ENCODE data around the gene OLIG1. TPM values are rescaled to one million over a fixed set of nuclear protein-coding genes. Genes with fewer than 3 reads are reported as not detected.

OLIG1 gene
- total RNA-seq, 2 experiments from 2014 or later: 0.61 TPM; not detected in 1

DNA sequence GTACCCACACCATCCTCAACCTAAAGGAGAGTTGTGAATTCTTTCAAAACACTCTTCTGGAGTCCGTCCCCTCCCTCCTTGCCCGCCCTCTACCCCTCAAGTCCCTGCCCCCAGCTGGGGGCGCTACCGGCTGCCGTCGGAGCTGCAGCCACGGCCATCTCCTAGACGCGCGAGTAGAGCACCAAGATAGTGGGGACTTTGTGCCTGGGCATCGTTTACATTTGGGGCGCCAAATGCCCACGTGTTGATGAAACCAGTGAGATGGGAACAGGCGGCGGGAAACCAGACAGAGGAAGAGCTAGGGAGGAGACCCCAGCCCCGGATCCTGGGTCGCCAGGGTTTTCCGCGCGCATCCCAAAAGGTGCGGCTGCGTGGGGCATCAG lies 44.8 kb upstream of the OLIG1 start:
- POLR2A ChIA-PET: interaction anchor here (0.7 to 0.9 kb wide), 2 partner anchors 8 to 113 kb away, joined by 3 read pairs; no protein-coding TSS in a partner anchor
- H3K27me3 Mint-ChIP-seq: peaks cover 85% of the 10 kb centered on the region
- no peak overlapping the region for H3K4me3 Mint-ChIP-seq
- no peak overlapping the region for H3K27ac Mint-ChIP-seq
- no peak for ATAC-seq
- TF ChIP-seq, protein P1, sequence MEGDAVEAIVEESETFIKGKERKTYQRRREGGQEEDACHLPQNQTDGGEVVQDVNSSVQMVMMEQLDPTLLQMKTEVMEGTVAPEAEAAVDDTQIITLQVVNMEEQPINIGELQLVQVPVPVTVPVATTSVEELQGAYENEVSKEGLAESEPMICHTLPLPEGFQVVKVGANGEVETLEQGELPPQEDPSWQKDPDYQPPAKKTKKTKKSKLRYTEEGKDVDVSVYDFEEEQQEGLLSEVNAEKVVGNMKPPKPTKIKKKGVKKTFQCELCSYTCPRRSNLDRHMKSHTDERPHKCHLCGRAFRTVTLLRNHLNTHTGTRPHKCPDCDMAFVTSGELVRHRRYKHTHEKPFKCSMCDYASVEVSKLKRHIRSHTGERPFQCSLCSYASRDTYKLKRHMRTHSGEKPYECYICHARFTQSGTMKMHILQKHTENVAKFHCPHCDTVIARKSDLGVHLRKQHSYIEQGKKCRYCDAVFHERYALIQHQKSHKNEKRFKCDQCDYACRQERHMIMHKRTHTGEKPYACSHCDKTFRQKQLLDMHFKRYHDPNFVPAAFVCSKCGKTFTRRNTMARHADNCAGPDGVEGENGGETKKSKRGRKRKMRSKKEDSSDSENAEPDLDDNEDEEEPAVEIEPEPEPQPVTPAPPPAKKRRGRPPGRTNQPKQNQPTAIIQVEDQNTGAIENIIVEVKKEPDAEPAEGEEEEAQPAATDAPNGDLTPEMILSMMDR (IDR thresholded peaks at IDR 0.05): no peak
- H3K9me3 Mint-ChIP-seq: no peaks in the 10 kb centered on the region
- CTCF ChIA-PET: interaction anchor here (0.8 kb wide), 1 partner anchor 41 kb away, joined by 3 read pairs; no protein-coding TSS in a partner anchor
- intact Hi-C loops (cut with micrococcal nuclease): loop anchor here (10.0 kb wide), 1 partner anchor 100 kb away; no protein-coding TSS in a partner anchor
- no peaks in the 10 kb centered on the region for H3K36me3 Mint-ChIP-seq (ENCODE audit: low read depth)
- no peak for DNase-seq
- H3K4me1 Mint-ChIP-seq (ENCODE audit: low read depth): peaks cover 43% of the 10 kb centered on the region

- no peak within 1 kb of the TSS for H3K27ac Mint-ChIP-seq
Observed at GRCh38 chr21:33025489-33026442, 44.2 kb upstream of the OLIG1 start, which contains the start of gene OLIG2. TSS of gene OLIG2 (plus strand) at chr21:33025935. CDS start at chr21:33026863, 928 bp downstream.

DNA sequence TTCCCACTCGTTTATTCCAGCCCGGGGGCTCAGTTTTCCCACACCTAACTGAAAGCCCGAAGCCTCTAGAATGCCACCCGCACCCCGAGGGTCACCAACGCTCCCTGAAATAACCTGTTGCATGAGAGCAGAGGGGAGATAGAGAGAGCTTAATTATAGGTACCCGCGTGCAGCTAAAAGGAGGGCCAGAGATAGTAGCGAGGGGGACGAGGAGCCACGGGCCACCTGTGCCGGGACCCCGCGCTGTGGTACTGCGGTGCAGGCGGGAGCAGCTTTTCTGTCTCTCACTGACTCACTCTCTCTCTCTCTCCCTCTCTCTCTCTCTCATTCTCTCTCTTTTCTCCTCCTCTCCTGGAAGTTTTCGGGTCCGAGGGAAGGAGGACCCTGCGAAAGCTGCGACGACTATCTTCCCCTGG lies 43.5 kb upstream of the OLIG1 start:
- Mint-ChIP-seq H3K27ac (no peak overlapping the region), H3K27me3 (peaks cover 80% of the 10 kb centered on the region), H3K36me3 (ENCODE audit: low read depth) (no peaks in the 10 kb centered on the region), H3K4me1 (ENCODE audit: low read depth) (peaks cover 36% of the 10 kb centered on the region), H3K9me3 (no peaks in the 10 kb centered on the region), H3K4me3 (no peak overlapping the region)
- no peak for DNase-seq
- POLR2A ChIA-PET: no interaction called here
- CTCF ChIA-PET: interaction anchor here (0.9 to 1.7 kb wide), 4 partner anchors 16 to 170 kb away, joined by 3 to 9 read pairs (median 4); no protein-coding TSS in a partner anchor
- TF ChIP-seq, protein P1 (IDR thresholded peaks at IDR 0.05): no peak
- ATAC-seq: no peak
- intact Hi-C loops (cut with micrococcal nuclease): loop anchor here (10.0 kb wide), 1 partner anchor 98 kb away; no protein-coding TSS in a partner anchor

More at GRCh38 chr21:33025489-33026442, 44.2 kb upstream of the OLIG1 start, which contains the start of gene OLIG2:
- Mint-ChIP-seq H3K4me1 (ENCODE audit: low read depth) (peaks cover 38% of the 10 kb centered on the region), H3K4me3 (peak within 1 kb of the TSS; percentile 40), H3K9me3 (no peaks in the 10 kb centered on the region), H3K36me3 (ENCODE audit: low read depth) (no peaks in the 10 kb centered on the region), H3K27me3 (peaks cover 86% of the 10 kb centered on the region)
- ATAC-seq (peak; percentile 45), DNase-seq (peak; percentile 26)
- TF ChIP-seq, protein P1 (IDR thresholded peaks at IDR 0.05): no peak
- ChIA-PET CTCF (interaction anchor here (0.8 to 1.7 kb wide), 3 partner anchors 40 to 171 kb away, joined by 3 to 9 read pairs (median 3); no protein-coding TSS in a partner anchor), POLR2A (interaction anchor here (0.9 kb wide), 1 partner anchor 9 kb away, joined by 3 read pairs; no protein-coding TSS in a partner anchor)
- intact Hi-C loops (cut with micrococcal nuclease): loop anchor here (10.0 kb wide), 1 partner anchor 99 kb away; no protein-coding TSS in a partner anchor

- Mint-ChIP-seq H3K36me3 (ENCODE audit: low read depth) (no peaks in the 10 kb centered on the region), H3K4me3 (no peak overlapping the region), H3K9me3 (no peaks in the 10 kb centered on the region), H3K27ac (no peak overlapping the region), H3K27me3 (peaks cover 77% of the 10 kb centered on the region), H3K4me1 (ENCODE audit: low read depth) (peaks cover 36% of the 10 kb centered on the region)
- peak; percentile 15 for DNase-seq
- intact Hi-C loops (cut with micrococcal nuclease): loop anchor here (10.0 kb wide), 1 partner anchor 98 kb away; no protein-coding TSS in a partner anchor
- ChIA-PET CTCF (interaction anchor here (0.9 to 1.7 kb wide), 4 partner anchors 16 to 170 kb away, joined by 3 to 9 read pairs (median 4); no protein-coding TSS in a partner anchor), POLR2A (no interaction called here)
- no peak for ATAC-seq
- TF ChIP-seq, protein P1 (IDR thresholded peaks at IDR 0.05): no peak
Observed at GRCh38 chr21:33026878-33027400, 43.0 kb upstream of the OLIG1 start.
